Islet of Langerhans (tissue), 1 donor: ENCODE results near the gene RGS14.
"Not testable (repeated sequence)": the region's sequence is repeated elsewhere in the genome, so short reads cannot be mapped to it uniquely, and the experiment has no call there.

Experiments used
- FAIRE-seq: peaks from one replicate; lab custom pipeline; 2011; peaks lifted over from hg19 to GRCh38; lab: Jason Lieb, UNC

RGS14 gene

DNA sequence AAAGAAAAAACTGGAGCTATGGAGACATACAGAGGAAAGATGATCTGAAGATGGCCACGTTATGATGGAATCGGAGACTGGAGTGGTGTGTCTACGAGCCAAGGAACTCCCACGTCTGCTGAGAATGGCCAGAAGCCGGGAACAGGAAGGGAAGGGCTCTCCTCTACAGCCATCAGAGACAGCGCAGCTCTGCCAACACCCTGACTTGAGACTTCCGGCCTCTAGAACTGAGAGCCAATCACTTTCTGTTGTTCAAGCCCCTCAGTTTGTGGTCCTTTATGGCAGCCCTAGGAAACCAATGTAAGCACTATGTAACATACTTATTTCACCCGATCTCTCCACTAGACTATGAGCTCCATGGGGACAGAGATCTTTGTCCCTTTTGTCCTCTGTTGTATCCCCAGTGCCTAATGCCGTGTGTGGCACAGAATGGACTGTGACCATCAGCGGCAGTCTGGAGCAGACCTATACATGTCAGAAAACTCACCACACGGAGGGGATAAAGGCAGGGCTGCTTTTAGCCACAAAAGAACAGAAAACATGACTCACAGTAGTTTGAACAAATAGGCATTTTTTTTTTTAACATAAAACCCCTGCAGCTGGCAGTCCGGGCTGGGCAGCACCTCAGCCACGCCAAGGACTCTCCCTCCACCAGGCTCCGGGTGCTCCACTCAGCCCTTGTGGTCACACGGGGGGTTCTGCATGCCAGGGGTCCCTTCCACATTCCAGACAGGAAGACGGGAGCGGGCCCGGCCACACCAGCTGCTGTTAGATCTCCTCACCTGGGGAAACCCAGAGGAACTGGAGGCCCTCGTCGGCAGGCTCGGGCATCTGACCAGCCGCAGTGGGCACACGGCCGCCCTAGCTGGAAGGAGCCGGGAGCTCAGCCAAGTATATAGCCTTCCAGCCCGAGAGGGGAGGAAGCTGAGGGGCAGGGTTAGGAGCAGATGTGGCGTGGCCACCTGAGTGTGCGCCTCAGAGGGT lies 29.9 kb upstream of the RGS14 start:
- no peak for FAIRE-seq

GRCh38 chr5:177328545-177329231 lies 29.0 kb upstream of the RGS14 start:
- FAIRE-seq: no peak

DNA sequence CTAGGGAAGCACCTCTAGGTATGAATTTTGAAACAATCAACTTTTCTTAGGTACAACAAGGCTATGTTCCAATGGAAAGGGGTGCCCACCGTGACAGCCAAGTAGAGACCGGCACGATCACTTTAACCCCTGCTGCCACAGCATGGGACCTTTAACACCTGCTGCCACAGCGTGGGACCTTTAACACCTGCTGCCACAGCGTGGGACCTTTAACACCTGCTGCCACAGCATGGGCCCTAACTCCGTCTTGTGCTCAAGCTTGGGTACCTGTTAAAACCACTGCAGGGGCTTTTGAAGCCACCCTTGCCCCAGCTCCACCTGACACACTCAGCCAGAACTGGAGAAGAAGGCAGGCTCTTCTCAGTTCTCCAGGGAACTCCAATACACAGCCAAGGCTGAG lies 27.8 kb upstream of the RGS14 start:
- no peak for FAIRE-seq

DNA sequence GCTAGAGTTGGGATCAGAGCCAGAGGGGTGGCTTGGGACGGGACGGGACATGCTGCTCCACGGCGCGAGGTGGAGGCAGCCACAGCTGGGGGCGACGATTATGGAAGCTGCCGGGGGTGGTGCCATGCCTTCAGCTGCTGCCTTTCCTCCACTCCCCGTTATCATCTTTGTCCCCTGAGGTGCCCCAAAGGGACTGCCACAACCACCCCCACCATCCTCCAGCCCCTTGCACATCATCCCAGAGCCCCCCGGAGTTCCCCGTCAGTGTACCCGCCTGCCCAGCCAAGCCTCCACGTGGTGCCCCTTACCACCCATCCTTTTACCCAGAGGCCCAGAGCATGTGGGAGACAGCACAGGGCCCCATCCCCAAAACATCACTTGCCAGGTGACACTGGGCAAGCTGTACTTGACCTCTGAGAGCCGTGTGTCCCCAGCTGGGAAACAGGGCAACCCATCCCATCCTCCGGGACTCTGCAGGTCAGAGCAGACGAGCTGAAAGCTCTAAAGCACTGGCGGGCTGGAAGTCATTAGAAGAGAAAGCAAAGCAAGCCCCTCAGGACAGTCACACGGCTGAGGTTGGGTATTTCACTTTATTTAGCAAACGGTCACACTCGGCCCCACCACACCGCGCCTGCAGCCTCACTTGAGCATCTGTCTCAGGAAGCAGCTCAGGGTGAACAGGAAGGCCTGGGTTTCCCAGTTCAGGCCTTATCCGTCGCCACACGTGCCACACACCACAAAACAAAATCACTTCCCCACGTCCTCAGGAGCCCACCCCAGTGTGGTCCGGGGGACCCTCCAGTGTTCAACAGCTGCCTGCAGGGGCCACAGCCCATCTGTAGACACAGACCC lies 26.5 kb upstream of the RGS14 start:
- FAIRE-seq: no peak

DNA sequence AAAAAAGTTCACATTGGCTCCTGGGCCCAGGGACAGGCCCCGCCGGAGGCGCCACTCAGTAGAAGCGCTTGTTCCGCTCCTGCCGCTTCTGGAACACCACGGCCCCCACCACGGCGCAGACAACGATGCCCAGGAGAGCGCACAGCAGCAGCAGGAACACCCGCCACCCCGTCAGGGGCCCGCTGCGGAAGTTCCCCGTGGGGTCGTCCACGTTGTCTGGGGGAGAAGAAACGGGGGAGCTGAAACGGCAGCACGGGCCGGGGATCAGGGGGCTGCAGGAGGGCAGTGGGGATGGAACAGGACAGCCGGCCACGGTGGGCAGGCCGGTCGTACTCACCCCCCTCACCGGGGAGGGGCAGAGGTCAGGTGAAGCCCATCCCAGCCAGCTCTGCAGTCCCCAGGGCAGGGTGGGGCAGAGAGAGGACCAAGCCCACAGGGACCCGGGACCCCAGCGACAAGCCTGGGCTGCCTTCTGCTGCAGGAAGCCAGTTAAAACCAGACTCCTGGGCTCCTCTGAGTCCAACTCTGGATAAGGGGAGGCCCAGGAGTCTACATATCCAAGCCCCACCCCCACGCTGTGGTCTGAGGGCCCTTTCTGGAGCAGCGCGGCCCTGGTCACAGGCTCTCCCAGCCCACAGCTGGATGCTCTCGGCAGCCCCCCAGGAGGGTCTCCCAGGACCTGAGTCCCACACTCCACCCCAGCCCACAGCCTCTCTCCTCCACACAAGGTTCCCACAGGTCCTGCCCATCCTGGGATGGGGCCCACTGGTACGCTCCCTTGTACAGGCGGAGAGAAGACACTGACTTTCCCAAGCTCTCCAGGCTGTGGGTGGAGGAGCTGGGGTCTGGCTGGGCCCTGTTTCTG lies 25.5 kb upstream of the RGS14 start:
- no peak for FAIRE-seq

DNA sequence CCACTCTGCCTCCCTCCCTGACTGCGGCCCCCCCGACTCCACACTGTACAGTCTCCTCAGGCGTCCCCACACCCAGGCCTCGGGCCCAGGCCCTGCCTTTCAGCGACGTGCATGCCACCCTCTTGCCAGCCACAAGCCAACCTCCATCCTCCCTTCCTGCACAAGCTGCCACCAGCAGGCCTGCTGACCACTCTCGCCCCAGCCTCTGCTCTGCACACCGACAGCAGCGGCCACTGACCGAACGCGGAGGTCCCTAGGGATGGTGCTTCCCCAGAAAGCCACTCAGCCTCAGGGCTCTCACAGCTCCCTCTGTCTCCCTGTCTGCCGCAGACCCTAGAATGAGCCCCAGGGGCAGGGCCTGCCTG lies 24.8 kb upstream of the RGS14 start:
- no peak for FAIRE-seq

- FAIRE-seq: no peak
These were observed 24.1 kb upstream of the RGS14 start for GRCh38 chr5:177333420-177334154.

GRCh38 chr5:177334155-177334551 lies 23.6 kb upstream of the RGS14 start:
- no peak for FAIRE-seq

DNA sequence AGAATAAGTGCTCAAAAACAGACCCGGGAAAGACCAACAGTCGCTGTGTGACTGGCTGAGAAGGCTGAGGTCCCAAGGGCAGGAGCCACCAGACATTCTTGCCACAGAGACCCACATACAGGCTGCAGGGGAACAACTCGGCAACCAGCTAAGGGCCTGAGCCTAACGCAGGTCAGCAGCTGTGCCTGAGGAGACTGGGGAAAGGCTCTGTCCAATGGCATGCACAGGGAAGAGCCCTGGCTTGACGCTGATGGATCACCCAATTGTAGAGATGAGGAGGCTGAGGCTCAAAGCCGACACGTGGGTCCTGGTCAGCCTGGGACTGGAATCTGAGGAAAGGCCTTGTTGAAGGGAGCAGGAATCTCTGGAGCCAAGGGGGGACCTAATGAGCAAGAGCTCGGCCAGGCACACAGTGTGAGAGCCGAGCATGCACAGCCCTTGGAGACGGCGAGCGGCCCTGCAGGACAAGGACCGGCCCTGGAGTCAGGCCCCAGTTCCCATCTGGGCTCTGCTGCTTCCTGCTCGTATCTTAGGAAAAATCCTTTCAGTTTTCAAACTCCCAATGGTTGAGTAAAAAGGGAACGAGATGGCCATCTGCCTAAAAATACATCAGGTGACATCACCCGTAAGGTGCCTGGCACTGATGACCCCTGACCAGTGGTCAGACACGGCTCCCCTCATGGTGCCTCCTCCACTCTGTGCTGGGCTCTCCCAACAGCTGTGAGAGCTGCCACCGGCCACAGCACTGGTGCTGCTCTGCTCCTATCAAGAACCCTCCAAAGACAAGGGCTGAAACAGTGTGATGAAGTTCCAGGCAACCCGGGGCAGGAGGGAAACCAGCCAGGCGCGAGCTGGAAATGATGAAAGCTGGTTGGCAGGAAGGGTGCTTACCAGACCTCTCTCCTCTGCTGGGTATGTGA lies 22.7 kb upstream of the RGS14 start:
- FAIRE-seq: no peak

DNA sequence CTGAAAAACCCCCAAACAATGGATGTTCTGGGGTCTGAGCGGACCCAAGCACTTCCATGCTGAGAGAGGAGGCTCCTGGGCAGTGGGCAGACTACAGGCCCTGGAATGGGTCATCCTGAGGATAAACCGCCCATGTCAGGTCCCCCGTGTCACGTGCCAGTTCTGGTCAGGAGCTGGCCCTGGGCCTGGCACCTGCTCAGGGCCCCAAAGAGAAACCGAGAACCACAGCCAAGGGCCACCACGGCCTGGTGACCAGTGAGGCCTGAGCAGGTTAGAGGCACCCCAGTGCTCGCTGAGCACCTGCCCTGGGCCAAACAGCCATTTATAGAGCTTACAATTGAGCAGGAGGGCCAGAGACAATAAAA lies 22.0 kb upstream of the RGS14 start:
- FAIRE-seq: no peak

DNA sequence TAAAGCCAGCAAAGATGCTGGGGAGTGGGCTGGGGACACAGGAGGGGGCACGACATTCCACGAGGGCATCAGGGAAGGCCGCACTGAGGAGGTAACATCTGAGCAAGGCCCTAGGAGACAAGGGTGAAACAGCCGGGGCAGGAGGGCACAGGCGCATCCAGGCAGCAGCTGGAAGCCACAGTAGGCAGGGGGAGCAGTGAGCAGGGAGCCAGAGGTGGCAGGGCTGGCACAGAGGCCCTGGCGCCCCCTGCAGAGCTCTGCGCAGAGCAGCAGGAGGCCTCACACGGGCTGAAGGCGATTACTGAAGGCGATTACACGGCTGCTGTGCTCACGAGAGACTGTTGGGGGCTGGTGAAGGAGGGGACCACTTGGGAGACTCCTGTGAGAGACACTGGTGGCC lies 21.6 kb upstream of the RGS14 start:
- no peak for FAIRE-seq

DNA sequence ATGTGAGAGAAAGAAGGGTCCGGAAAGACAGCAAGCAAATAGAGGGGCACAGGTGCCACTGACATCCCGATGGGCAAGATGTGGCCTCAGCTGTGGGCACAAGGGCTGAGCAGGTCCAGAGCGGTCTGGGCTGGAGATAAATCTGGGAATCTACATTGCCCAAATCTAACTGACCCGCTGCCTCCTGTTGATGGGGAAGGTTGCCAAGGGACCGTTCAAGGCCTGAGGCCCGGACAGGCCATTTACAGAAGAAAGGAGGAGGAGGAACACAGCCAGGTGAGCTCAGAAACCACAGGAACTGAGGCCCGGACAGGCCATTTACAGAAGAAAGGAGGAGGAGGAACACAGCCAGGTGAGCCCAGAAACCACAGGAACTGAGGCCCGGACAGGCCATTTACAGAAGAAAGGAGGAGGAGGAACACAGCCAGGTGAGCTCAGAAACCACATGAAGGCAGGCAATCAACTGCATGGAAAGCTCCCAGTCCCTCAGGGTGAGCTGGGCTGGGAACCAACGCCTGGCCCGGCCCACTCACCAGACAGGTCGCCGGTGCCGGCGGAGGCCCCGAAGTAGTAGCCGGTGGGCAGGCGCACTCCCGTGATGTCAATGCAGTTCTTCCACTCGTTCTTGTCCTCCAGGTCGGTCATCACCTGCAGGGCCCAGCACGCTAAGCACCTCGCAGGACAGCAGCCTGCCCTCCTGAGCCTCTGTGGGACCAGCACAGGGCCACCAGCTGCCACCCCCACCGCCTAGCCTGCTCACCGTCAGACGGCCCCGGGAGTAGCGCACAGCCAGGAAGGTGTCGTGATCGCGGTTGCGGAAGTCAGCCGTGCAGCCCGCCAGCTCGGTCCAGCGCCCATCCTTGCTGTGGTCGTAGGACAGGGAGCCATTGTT lies 20.9 kb upstream of the RGS14 start:
- FAIRE-seq: no peak

DNA sequence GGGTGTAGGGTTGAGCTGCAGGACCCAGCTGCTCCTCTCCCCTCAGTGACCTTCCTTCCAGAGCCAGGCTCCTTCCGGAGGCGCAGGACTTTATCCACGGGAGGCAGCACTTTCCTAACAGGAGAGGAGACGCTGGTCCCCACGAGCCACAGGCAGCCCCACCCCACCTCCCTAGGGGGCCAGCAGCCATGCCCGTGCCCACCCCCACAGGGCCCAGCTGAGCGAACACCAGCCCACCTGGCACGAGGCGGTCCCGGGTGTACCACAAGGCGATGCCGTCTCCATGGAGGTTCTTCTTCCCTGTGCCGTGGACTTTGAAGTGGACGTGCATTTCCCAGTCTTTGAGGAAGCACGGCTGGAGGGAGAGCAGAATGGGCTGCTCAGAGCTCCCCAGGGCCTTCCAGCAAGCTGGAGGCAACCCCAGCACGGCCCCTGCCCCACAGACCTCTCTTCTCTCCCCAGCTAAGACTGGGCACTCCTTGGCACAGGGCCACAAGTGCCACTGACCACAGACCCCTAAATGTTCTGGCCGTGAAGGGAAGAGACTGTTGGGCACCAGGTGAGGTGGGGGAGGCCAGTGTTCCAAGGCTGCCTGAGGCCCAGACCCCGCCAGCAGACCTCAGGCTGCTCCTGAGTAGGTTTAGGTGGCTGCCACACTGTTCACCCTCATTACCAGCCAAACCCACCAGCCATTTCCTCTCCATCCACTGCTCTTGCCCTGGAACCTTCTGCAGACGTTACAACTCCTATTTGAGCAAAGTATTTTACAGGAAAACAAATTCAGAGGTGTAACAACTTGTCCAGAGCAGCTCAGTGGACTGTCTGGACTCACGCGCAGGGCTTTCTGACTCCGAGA lies 19.2 kb upstream of the RGS14 start:
- FAIRE-seq: no peak

DNA sequence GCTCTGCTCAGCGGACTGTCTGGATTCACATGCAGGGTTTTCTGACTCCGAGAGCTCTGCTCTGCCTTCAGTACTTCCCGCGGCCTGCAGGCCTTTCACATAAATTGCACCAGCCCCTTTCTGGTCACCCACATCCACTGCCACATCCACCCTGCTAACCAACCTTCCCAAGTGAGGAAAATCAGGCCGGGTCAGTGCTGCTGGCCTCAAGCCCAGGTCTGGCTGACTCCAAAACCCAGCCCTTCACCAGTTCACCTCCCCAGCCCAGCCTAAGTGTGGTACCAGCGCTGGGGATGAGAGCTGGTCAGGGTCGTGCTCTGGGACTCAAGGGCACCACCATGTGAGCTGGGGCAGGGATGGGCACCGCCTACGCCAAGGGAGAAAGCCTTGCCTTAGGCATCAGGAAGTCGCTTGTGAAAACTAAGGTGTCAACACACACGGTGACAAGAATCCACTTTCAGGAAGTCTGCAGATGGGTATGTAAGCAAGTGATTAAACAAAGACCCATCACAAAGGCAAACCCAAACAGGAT lies 18.6 kb upstream of the RGS14 start:
- no peak for FAIRE-seq

DNA sequence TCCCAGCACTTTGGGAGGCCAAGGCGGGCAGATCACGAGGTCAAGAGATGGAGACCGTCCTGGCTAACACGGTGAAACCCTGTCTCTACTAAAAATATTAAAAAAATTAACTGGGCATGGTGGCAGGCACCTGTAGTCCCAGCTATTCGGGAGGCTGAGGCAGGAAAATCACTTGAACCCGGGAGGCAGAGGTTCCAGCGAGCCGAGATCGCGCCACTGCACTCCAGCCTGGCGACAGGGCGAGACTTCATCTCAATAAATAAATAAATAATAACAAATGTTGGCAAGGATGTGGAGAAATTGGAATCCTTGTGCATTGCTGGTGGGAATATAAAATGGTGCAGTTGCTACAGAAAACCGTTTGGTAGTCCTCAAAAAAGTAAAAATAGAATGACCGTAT lies 14.7 kb upstream of the RGS14 start:
- FAIRE-seq: not testable (repeated sequence)

GRCh38 chr5:177343777-177344176 lies 13.9 kb upstream of the RGS14 start:
- no peak for FAIRE-seq

GRCh38 chr5:177344891-177345290 lies 12.8 kb upstream of the RGS14 start:
- no peak for FAIRE-seq

DNA sequence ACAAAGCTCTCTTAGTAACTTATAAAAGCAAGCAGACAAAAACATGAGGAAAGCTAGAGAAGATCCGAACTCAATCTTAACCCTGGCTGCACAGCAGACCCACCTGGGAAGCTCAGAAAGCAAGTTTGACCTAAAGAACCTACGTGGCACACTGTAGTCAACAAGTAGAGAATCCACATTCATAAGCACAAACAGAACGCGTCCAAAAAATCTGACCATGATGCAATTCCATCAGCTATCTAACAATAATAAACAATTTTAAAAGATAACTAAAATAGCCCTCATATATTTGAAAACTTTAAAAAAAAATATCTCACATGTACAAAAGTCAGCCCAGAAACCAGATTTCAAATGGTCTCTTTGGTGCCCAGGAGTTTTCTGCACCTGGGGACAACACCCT lies 10.9 kb upstream of the RGS14 start:
- no peak for FAIRE-seq
